NCI-H345 treated with DMSO at 0.1 percent for 48 hours (cell line): ENCODE measurements around the gene DRC7.
"Not testable (repeated sequence)": the region's sequence is repeated elsewhere in the genome, so short reads cannot be mapped to it uniquely, and the experiment has no call there.

Experiments used
- DNase-seq: peaks from one replicate; lab custom pipeline; 2025; ENCODE audit not compliant: unreplicated experiment; lab: John Stamatoyannopoulos, UW

DRC7 gene

DNA sequence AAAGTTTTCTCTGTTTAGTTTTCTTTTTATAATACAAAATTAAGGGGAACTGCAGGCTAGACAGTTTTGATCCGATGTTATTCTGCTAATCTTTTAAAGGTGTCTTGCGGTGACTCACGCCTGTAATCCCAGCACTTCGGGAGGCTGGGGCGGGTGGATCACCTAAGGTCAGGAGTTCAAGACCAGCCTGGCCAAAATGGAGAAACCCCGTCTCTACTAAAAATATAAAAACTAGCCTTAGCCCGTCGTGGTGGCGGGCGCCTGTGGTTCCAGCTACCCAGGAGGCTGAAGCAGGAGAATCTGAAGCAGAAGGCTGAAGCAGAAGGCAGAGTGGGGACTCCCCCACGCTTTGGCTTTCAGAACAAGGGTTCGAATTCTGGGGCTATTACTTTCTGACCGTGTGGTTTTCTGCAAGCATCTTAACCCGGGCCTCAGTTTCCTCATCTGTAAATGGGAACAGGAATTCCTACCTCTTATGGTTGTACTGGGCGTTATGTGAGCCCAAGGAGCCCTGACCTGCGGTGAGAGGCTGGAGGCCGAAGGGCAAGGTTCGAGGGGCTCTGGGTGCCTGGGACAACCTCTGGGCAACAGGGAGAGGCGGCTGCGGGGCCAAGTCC is 39.8 kb downstream of the DRC7 start:
- DNase-seq = no peak

DNA sequence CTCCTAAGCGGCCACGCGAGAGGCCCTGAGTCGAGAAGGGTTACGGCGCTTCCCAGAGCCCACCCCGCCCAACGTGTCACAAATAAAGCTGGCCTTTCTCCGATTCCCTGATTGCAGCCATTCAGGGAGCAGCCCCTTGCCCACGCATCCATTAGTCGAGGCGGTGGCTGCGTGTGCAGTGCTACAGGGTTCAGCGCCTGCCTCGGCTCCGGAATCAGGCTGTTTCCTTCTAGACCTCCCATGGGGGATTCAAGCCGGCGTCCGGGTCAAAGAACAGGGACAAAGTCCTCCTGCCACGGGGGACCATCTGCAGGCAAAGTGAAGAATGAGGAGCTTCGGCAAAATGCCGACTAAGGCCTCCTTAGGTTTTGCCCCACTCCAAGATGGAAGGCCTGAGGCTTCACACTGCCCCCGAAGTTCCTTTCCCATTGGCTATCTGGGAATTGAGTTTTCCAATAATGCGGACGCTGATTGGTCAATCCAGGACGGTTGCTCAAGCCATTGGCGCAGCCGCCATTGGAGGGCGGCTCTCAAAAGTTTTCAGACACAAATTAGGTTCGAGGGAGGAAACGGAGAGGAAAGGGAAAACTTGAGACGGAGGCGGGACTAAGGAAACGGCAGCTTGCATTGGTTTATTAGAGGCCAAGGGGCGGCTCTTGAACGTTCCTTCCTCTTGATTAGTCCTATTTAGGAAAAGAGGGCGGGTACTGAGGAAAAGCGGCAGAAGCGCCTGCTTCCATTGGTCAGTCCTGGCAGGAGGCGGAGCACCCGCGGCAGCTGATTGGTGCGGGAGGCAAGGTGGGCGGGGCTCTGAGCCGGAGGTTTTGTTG is 40.5 kb downstream of the DRC7 start:
- DNase-seq = peak; percentile 100

DNA sequence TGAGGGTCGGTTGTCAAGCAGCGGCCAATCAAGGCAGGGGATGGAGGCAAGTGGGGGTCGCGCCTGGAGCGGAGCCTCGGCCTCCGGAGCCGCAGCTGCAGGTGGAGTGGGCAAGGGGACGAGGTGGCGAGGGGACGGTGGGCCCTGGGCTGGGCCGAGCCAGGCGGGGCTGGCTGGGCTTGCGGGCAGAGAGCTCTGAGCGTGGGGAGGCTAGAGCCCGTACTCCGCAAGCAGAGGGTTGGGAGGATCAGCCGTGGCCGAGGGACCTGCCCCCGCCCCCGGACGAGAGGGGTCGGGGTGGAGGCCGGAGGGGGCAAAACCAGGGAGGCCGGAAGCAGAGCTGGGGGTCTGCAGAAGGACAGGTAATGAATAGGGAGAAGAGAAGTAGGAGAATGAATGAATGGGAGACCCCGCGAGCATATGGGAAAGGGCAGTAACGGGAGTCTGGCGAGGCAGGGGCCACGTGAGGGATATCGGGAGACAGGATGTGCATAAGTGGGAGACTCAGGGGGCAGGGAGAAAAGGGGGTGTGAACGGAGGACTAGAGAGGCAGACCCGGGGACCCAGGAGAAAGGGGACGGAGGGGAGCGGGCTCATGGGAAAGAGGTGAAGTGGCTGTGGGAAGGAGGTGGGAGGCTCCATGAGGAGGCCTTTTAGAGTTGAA is 41.3 kb downstream of the DRC7 start, which contains the start of gene KATNB1:
TSS of gene KATNB1 (plus strand) at position 16 of the 664 bp plus-strand sequence. CDS start 1,474 bp downstream, outside the sequence.
- no peak for DNase-seq

DNA sequence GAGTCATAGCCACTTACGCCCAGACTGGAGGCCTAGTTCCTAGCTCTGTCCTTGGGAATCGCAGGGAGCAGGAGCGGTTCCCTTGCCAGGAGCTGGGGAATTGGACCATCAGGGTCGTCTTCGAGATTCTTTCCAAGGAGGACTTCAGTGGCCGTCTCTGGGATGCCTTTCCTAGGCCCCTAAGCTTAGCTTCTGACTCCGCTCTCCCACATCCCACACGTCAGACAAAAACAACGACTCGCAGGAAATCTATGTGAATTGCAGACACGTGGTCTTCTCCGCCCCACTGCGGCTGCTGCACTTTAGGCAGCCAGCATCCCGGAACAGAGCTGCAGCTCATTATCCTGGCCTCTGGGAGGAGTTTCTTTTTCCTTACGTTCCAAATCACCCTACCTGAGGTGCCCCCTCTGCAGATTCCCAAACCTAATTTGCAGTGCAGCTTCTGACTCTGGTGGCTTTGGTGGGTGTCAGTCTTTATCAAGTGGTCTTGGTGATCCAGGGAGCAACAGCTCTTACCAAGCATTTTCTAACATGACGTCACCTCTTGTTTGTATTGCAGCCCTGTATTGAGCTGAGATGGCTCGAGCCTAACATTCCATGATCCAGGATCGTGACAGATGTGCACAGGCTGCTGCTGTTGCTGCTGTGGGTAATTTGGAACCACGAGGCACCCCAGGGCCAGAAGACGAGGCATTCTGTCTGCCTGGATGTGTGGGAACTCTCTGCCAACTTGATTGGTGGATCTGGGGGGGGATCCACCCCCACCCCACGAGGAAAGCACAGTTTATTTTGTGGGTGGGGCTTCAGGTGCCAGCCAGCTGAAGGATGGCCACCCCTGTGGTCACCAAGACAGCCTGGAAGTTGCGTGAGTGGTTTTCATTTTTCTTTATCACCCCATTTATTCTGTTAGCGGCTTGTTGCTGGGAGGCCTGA is 42.1 kb downstream of the DRC7 start:
- no peak for DNase-seq

DNA sequence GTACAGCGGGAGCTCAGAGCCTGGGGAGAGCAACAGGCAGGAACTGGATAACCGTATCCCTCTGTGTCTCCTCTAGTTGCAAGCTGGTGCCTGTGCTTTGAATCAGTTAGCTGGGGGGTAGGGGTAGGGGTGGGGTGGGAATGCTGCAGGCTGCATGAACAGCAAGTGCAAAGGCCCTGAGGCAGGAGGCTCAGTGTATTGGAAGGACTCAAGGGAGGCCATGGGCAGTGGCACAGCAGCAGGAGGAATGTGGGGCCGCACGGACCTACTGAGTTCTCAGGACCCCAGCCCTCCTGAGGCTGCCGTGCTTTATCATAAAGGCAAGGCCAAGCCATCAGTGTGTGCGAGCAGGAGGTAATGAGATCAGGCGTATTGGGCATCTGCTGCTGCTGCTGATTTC is 44.2 kb downstream of the DRC7 start:
- DNase-seq = no peak

DNA sequence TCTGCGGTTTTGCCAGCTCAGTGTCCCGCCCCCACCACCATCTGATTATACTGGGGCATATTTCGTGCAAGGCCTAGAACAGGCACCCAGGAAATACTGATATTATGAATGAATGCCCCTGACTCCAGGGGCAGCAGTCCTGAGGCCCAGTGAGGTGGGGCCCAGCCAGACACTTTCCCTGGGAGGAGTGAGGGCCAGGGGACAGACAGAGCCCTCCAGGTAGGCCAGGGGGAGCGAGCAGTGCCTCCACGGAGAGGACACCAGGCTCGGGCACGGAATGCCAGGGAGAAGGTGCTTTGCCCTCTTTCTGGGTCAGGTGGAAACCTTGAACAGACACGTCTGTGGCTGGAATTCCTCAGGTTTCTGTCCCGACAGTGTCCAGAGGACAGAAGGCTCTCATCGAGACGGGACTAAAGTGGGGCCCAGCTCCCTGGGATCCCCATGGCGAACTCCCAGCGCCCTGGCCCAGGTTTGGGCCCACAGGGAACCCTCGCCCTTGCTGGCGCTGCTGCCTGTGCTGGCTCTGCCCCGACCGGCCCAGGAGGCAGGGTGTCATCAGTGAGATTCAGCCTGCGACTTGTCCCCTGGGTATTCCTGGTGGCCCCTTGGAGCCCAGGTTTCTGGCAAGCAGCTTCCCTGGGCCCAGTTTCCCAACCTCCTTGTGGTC is 45.3 kb downstream of the DRC7 start:
- no peak for DNase-seq

DNA sequence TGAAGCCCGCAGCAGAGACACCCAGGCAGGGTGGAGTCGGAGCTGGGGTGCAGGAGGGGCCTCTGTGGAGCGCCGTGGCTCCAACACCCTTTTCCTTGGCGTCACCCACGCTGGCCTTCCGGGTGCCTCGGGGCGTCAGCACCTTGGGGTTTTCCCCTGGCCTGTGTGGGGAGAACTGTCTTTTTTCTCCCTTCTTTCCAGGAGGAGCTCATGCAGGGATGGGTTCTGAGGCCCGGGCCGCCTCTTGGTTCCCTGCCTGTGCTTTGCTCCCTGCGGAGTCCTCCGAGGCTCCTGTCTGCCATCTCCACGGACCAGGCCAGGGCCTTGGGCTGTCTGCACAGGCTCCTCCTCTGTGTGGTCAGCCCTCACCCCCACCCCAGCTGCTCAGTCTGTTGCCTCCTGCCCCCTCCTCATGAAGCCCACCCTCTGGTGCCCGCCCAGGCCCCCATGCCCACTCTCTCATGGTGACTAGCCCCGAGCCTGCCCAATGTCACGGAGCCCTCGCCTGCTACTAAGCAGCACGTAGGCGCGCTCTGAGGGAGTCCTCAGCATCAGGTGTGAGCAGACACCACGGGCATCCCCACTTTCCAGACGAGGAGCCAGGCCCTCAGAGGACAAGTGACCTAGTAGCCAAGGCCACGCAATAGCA is 45.9 kb downstream of the DRC7 start:
- DNase-seq = no peak

DNA sequence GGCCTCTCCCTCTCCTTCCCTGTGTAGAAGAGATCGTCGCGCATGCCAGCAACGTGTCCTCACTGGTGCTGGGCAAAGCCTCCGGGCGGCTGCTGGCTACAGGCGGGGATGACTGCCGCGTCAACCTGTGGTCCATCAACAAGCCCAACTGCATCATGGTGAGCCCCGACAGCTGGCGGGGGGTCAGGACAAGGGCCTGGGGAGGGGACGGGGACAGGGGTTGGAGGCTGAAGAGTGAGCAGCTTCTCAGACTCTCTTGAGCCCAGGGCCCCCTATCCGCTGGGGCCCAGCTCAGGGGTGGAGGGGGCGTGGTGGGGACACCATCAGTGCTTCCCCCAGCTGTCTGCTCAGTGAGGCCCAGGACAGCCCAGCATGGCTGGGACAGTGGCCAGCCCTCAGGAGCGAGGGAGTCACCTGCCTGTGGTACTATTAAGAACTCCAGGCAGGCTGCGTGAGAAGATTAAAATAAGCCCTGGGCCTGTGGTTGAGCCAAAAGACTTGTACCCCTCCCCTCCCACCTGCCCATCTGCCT is 47.1 kb downstream of the DRC7 start:
- DNase-seq = no peak

DNA sequence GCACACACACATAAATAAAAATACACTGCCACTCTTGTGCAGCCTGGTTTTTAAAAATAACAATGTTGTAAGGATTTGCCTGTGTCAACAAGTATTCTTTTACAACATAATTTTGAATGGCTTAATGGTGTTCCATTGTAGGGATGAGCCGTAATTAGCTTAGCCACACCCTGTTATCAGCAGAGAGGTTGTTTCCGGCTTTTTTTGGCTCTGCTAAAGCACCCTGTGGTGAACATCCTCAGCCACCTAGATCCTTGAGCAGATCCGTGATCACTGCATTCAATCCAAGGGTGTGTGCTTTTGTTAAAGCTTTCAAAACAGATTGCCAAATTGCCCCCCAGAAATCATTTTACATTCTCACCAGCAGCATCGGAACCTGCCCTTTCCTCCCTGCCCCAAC is 47.9 kb downstream of the DRC7 start:
- DNase-seq = peak; percentile 13

DNA sequence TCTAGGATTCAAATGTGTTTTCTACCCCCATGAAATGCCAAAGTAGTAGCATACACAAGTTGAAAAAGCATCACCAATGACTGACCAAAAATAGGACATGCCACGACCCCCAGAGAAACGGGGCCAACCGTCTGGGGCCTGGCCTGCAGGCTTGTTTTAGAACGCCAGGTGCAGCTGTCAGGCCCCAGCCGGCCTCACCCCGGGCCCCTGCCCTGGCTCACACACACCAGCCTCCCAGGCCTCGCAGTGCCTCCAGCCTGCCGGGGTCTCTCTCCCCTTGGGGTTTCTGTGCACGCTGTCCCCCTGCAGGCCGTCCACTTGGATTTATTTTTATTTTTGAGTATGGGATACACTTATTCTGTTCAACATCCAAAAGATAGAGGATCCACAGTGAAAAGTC is 48.9 kb downstream of the DRC7 start:
- no peak for DNase-seq

DNA sequence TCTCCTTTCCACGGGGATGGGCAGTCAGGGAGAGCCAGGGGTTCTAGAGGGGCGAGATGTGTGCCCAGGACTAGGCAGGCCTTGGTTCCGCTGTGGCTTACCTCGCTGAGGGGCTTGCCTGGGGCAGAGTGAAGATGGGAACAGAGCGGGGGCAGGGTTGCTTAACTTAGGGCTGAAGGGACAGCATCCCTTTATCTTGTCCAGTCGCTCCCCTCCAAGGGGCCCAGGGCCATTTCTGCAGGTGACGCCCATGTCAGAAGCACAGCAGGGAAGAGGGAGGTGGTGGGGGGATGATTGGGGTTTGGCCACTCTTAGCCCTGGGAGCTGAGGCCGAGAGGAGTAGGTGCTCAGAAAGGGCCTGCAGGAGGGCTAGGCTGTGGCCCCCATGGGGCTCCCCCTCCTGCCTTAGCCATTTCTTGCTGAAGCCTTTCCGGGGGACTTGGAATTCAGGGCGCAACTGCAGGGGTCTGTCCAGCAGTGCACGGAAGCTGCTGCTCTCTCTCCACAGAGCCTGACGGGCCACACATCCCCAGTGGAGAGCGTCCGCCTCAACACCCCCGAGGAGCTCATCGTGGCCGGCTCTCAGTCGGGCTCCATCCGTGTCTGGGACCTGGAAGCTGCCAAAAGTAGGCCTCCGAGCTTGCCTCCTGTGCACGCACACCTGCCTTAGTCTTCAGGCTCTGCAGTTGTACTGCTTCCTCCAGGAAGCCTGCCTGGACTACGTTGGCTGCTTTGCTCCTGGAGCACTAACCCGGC is 49.5 kb downstream of the DRC7 start:
- DNase-seq = no peak

DNA sequence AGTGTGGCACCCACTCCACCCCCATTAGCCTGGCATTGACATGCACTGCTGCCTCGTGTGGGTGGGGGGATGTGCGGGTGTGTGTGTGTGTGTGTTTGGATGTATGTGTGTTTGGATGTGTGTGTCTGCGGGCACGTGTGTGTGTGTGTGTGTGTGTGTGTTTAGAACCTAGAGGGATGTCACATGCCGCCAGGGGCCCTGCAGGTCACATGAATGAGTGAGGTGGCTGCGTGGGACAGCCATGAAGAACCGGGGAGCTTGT is 50.0 kb downstream of the DRC7 start:
- DNase-seq = no peak

DNA sequence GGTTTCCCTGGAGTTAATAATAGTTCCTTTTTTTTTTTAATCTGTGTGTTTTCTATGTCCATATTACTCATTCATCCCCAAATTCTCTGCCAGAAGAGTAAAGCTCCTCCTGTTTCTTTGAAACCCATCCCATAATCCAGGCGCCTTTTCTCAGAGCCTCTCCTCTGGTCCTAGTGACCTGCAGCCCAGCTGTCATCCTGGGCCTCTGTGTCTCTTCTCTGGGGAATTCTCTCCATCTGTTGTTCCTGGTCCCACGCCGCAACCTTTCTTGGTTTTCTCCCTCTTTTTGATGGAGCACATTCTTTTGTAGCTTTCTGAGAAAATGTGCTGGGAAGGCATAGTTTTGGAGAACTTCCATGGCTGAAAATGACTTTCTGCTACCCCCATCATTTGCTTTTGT is 51.2 kb downstream of the DRC7 start:
- no peak for DNase-seq

DNA sequence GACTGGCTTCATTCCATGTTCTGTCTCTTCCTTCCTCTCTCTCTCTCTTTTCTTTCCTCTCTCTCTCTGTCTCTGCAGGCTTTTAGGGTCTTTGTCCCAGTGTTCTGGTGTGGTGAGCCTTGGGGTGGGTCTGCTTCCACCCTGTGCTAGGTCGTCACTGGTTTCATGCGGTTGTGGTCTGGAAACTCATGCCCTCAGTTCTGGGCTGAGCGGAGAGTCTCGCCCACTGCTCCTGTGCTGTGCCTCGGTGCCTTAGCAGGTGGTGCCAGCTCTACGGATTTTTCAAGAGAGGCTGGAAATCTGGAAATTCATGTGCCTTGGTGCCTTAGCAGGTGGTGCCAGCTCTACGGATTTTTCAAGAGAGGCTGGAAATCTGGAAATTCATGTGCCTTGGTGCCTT is 51.7 kb downstream of the DRC7 start:
- DNase-seq = not testable (repeated sequence)

DNA sequence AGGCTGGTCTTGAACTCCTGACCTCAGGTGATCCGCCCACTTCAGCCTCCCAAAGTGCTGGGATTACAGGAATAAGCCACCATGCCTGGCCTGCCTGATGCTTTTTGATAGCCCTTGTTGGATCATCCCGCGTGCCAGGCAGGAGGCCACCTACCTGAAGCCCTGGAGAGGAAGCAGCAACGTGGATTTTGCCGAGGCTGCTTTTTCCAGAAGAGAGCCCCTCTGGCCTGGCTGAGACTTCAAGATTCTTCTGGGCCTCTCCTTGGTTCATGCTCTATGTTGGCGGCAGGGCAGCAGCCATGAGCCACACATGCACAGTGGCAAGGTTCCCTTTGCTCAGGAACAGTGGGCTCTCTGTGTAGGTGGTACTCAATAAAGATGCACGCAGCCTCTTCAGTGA is 52.5 kb downstream of the DRC7 start:
- no peak for DNase-seq

DNA sequence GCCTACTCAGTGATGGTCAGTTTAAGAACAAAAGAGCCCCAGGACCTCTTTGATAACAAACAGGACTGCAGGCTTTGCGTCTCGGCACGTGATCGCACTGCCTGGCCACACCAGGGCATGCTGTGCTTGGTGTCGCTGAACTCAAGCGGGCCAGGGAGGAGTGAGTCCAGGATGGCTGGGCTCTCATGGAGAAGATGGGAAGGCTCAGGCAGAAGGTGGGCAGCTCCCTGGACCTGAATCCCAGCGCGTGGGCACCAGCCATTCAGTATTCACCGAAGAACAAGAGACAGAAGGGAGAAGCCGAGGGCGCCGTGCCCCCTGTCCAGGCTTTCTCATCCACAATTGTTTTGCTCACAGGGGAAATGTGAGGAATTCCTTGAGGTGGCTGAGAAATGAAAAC is 52.9 kb downstream of the DRC7 start:
- DNase-seq = no peak

DNA sequence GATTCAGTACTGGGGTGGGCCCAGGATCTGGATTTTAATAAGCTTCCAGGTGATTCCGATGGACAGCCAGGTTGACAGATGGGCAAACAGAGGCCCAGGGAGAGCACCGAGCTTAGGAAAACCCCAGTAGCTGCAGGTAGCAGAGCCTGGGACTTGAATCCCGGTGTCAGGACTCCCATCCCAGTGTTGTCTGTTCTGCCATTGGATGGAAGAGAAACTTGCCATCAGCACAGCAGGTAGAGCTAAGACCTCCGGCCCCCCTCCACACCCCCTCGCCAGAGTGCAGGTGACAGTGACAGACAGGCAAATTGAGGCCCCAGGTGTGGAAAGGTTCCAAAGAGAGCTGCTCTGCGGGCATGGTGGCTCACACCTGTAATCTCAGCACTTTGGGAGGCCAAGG is 53.4 kb downstream of the DRC7 start:
- DNase-seq = no peak

DNA sequence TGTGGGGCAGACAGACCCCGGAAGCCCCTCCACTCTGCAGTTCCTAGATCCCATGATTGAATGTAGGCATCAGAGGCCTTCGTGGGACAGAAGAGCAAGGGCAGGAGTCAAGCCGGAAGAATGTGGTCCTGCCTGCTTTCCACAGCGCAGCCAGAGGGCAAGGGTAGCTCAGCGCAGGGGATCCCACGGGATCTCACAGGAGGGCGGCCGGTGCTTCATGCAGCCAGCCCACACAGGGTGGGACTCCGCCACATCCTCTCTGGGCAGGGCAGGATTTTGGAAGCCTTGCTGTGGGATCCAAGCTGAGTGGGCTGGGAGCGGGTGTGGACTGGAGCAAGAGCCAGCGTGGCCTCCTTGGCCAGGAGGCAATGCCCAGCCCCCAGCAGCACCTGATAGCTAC is 54.0 kb downstream of the DRC7 start:
- DNase-seq = no peak

DNA sequence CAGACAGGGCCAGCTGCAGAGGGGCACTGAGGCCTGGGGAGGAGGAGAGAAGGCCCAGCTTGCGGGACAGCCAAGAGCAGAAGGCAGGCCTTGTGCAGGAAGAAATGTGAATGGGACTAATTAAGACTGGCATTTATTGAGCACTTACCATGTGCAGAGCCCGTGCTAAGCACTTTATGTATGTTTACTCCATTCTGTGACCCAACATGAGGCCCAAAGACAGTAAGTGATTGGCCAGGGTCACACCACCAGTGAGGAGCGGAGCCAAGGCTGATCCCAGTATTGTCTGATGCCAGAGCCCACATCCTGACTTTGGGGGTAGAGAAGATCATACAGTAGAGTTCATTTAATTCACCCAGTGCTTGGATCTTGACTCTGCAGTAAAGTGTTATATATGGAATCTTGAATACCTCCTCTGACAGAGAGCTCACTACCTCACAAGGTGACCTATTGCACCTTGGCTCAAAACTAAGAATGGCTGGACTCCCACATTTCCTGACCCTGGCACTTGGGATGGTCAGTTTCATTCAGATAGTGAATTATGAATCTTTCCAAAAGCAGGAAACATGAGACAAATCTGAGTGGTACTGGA is 54.6 kb downstream of the DRC7 start:
- DNase-seq = no peak
